Activated T-helper 2 cell treated with anti-CD3 and anti-CD28 coated beads, Interferon-gamma antibody, Interleukin-2, Interleukin-4, amounts not matched to agents 10 μg/mL and 5 μg/mL and 100 μg/mL, durations not matched to agents 14 hours and 24 hours and 36 hours (primary cell): Measurements from ENCODE around the gene SLC43A2. TPM values are rescaled to one million over a fixed set of nuclear protein-coding genes. Genes with fewer than 3 reads are reported as not detected.

Experiments used
- DNase-seq: peaks from one replicate; pipeline ENCODE4 v3.0.0; 2021; ENCODE audit warnings: low spot score
- H3K27ac Mint-ChIP-seq: one replicate; pipeline ENCODE4 v1.8.0; 2021; ENCODE audit warnings: mixed read lengths
- H3K27me3 Mint-ChIP-seq: one replicate; pipeline ENCODE4 v1.8.0; 2021; ENCODE audit warnings: low read depth, mixed read lengths
- H3K36me3 Mint-ChIP-seq: one replicate; pipeline ENCODE4 v1.8.0; 2021; ENCODE audit warnings: low read depth, mixed read lengths
- H3K4me1 Mint-ChIP-seq: one replicate; pipeline ENCODE4 v1.8.0; 2021; ENCODE audit warnings: low read depth, mixed read lengths
- H3K4me3 Mint-ChIP-seq: one replicate; pipeline ENCODE4 v1.8.0; 2021; ENCODE audit warnings: low read depth, mild to moderate bottlenecking, moderate library complexity, mixed read lengths
- H3K9me3 Mint-ChIP-seq: one replicate; pipeline ENCODE4 v1.8.0; 2021; ENCODE audit warnings: mixed read lengths
- intact Hi-C: fragments of 100-400 bp; cut with micrococcal nuclease; formaldehyde crosslinking; loops from one replicate; pipeline ENCODE4 v1.15.1; 2023
- total RNA-seq: library from RNA; stranded (reverse); gene quantifications from 2 replicates; pipeline ENCODE4 v1.2.3, GENCODE V29; 2022

Gene SLC43A2
- total RNA-seq, 1 donor from 2014 or later = 2.3 TPM

GRCh38 chr17:1606352-1606985 is 22.2 kb downstream of the SLC43A2 start:
- intact Hi-C loops = no loop called here
- H3K36me3 Mint-ChIP-seq = no peaks in the 10 kb centered on the region

GRCh38 chr17:1605681-1606351 is 22.8 kb downstream of the SLC43A2 start:
- no peaks in the 10 kb centered on the region for H3K27me3 Mint-ChIP-seq
- intact Hi-C loops = no loop called here

More at GRCh38 chr17:1606352-1606985, 22.2 kb downstream of the SLC43A2 start:
- Mint-ChIP-seq H3K9me3 (peaks cover 5% of the 10 kb centered on the region), H3K27ac (peak overlapping the region; percentile 98), H3K4me3 (no peak overlapping the region), H3K27me3 (no peaks in the 10 kb centered on the region), H3K4me1 (peaks cover 30% of the 10 kb centered on the region)
- no peak for DNase-seq

GRCh38 chr17:1604831-1605528 is 23.7 kb downstream of the SLC43A2 start:
- Mint-ChIP-seq H3K27me3 (no peaks in the 10 kb centered on the region), H3K4me1 (peaks cover 30% of the 10 kb centered on the region), H3K27ac (no peak overlapping the region), H3K9me3 (peaks cover 7% of the 10 kb centered on the region), H3K4me3 (no peak overlapping the region), H3K36me3 (no peaks in the 10 kb centered on the region)
- intact Hi-C loops = no loop called here
- no peak for DNase-seq

More at GRCh38 chr17:1605681-1606351, 22.8 kb downstream of the SLC43A2 start:
- peaks cover 30% of the 10 kb centered on the region for H3K4me1 Mint-ChIP-seq
- H3K4me3 Mint-ChIP-seq = peak overlapping the region; percentile 21
- no peaks in the 10 kb centered on the region for H3K36me3 Mint-ChIP-seq
- no peak for DNase-seq
- H3K27ac Mint-ChIP-seq = peak overlapping the region; percentile 76
- H3K9me3 Mint-ChIP-seq = peaks cover 7% of the 10 kb centered on the region

GRCh38 chr17:1601571-1601970 is 27.1 kb downstream of the SLC43A2 start:
- Mint-ChIP-seq H3K4me3 (no peak overlapping the region), H3K4me1 (peaks cover 11% of the 10 kb centered on the region), H3K27me3 (no peaks in the 10 kb centered on the region), H3K27ac (no peak overlapping the region), H3K36me3 (no peaks in the 10 kb centered on the region), H3K9me3 (peaks cover 7% of the 10 kb centered on the region)
- DNase-seq = no peak
- intact Hi-C loops = no loop called here

- Mint-ChIP-seq H3K9me3 (peaks cover 7% of the 10 kb centered on the region), H3K4me3 (no peak overlapping the region), H3K36me3 (no peaks in the 10 kb centered on the region), H3K27me3 (no peaks in the 10 kb centered on the region), H3K4me1 (no peaks in the 10 kb centered on the region), H3K27ac (no peak overlapping the region)
- intact Hi-C loops = no loop called here
- no peak for DNase-seq
These were observed 30.1 kb downstream of the SLC43A2 start for GRCh38 chr17:1598399-1599095.

GRCh38 chr17:1597861-1598342 is 30.7 kb downstream of the SLC43A2 start:
- H3K36me3 Mint-ChIP-seq = no peaks in the 10 kb centered on the region
- no peaks in the 10 kb centered on the region for H3K4me1 Mint-ChIP-seq
- no peak for DNase-seq
- H3K4me3 Mint-ChIP-seq = no peak overlapping the region
- peaks cover 7% of the 10 kb centered on the region for H3K9me3 Mint-ChIP-seq
- no peak overlapping the region for H3K27ac Mint-ChIP-seq
- no peaks in the 10 kb centered on the region for H3K27me3 Mint-ChIP-seq
- intact Hi-C loops = no loop called here

GRCh38 chr17:1593630-1593931 is 35.1 kb downstream of the SLC43A2 start:
- H3K27ac Mint-ChIP-seq = no peak overlapping the region
- H3K36me3 Mint-ChIP-seq = no peaks in the 10 kb centered on the region
- intact Hi-C loops = no loop called here
- H3K4me1 Mint-ChIP-seq = peaks cover 2% of the 10 kb centered on the region
- DNase-seq = no peak
- H3K9me3 Mint-ChIP-seq = no peaks in the 10 kb centered on the region
- no peak overlapping the region for H3K4me3 Mint-ChIP-seq
- peaks cover 2% of the 10 kb centered on the region for H3K27me3 Mint-ChIP-seq

GRCh38 chr17:1592751-1593629 is 35.6 kb downstream of the SLC43A2 start:
- DNase-seq = no peak
- Mint-ChIP-seq H3K9me3 (no peaks in the 10 kb centered on the region), H3K4me1 (peaks cover 2% of the 10 kb centered on the region), H3K36me3 (no peaks in the 10 kb centered on the region), H3K27me3 (peaks cover 2% of the 10 kb centered on the region), H3K27ac (no peak overlapping the region), H3K4me3 (no peak overlapping the region)
- intact Hi-C loops = no loop called here

GRCh38 chr17:1591474-1592090 is 37.1 kb downstream of the SLC43A2 start:
- Mint-ChIP-seq H3K4me1 (peaks cover 2% of the 10 kb centered on the region), H3K4me3 (no peak overlapping the region), H3K27me3 (peaks cover 2% of the 10 kb centered on the region), H3K9me3 (no peaks in the 10 kb centered on the region), H3K27ac (no peak overlapping the region), H3K36me3 (no peaks in the 10 kb centered on the region)
- no peak for DNase-seq
- intact Hi-C loops = no loop called here

GRCh38 chr17:1590747-1591473 is 37.7 kb downstream of the SLC43A2 start:
- Mint-ChIP-seq H3K27me3 (peaks cover 2% of the 10 kb centered on the region), H3K4me1 (peaks cover 2% of the 10 kb centered on the region), H3K27ac (no peak overlapping the region), H3K9me3 (no peaks in the 10 kb centered on the region), H3K4me3 (no peak overlapping the region), H3K36me3 (no peaks in the 10 kb centered on the region)
- intact Hi-C loops = no loop called here
- DNase-seq = no peak

- Mint-ChIP-seq H3K9me3 (no peaks in the 10 kb centered on the region), H3K4me3 (no peak overlapping the region), H3K4me1 (peaks cover 2% of the 10 kb centered on the region), H3K27me3 (peaks cover 2% of the 10 kb centered on the region), H3K36me3 (no peaks in the 10 kb centered on the region), H3K27ac (no peak overlapping the region)
- no peak for DNase-seq
- intact Hi-C loops = no loop called here
These were observed 38.4 kb downstream of the SLC43A2 start for GRCh38 chr17:1590029-1590746.
